RKO (cell line): ENCODE results near the gene LIMS3.
"Not testable (repeated sequence)": the region's sequence is repeated elsewhere in the genome, so short reads cannot be mapped to it uniquely, and the experiment has no call there.

ENCODE experiments used
- DNase-seq: peaks from one replicate; pipeline ENCODE4 v3.0.0-alpha.2; 2016; ENCODE audit warnings: low spot score

The LIMS3 gene, protein sequence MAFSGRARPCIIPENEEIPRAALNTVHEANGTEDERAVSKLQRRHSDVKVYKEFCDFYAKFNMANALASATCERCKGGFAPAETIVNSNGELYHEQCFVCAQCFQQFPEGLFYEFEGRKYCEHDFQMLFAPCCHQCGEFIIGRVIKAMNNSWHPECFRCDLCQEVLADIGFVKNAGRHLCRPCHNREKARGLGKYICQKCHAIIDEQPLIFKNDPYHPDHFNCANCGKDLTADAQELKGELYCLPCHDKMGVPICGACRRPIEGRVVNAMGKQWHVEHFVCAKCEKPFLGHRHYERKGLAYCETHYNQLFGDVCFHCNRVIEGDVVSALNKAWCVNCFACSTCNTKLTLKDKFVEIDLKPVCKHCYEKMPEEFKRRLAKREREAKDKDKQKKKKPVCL

DNA sequence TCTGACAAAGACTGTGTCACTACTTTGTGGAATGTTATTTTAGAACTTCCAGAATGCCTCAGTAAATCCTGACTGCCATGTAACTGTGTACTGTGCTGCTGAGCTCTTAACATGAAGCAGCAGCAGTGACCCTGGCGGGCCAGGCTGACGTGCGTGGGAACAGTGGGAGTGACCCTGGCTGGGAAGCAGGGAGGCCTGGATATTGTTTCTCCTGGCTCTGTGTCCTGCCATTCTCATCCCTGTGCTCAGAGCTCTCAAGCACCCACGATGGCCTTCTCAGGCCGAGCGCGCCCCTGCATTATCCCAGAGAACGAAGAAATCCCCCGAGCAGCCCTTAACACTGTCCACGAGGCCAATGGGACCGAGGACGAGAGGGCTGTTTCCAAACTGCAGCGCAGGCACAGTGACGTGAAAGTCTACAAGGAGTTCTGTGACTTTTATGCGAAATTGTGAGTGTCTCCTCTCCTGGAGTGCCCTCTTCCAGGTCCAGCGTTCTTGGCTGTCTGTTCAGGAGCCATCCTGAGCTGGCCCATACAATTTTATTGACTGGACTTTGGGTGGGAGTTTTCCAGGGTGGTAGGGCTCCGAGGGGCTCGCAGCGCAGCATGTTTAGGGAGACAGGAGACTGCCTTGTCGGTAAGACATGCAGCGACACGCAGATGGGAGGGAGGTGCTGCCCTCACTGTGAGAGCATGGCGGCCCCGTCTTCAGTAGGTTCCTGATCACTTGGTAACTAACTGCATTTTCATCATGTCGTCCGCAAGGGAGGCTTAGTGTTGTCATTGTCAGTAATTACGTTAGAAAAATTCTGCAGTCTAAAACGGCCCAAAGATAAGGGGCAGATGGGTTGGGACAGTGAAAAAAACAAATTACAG is at the start of gene LIMS3:
Gene LIMS3, plus strand, starts transcription at position 227 of the 875 bp plus-strand sequence. Its CDS starts 41 bp downstream, at position 268.
- DNase-seq: not testable (repeated sequence)

DNA sequence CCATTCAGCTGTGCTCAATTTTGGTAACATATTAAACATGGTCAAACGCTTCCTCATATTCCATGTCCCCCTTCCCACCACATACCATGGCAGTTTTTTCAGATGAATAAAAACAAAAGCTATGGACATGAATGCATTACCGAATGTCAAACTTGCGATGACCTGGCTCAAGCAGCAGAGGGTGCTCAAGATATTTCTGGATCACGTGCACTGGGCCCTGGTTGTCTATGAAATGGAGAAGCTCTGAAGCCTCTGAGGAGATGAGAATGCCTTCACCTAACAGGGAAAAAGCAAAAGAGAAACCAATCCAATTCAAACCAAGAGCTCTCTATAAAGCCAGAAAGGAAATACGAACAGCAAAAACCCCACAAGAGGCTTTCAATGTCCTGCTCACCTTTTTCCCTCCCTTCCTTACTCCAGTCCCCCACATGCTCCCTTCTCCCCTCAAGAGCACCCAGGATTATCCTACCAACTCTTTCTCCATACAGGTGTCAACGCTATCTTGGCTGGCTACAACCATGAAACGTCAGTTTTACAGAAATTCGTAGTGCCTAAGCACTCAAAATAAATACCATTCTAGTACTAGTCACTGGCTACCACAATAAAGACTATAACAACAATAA is 27.2 kb upstream of the LIMS3 start:
- not testable (repeated sequence) for DNase-seq

DNA sequence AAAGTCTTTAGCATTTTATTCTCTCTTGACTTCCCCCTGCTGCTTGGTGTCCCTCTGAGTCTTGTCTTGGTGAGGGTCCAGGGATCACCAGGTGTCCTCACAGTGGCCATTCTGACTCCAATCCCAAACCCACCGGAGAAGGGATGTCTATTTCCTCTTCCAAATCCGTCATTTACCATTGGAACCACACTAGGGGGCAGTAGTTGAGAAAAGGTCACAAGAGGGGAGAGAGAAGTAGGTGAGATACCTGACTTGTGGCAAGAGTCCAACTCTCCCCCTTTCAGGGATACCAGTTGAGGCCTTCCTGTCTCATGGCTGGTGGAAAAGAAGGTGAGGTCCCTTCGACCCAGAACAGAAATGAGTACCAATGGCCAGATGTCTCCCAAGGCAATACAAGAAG is 21.9 kb upstream of the LIMS3 start:
- not testable (repeated sequence) for DNase-seq

DNA sequence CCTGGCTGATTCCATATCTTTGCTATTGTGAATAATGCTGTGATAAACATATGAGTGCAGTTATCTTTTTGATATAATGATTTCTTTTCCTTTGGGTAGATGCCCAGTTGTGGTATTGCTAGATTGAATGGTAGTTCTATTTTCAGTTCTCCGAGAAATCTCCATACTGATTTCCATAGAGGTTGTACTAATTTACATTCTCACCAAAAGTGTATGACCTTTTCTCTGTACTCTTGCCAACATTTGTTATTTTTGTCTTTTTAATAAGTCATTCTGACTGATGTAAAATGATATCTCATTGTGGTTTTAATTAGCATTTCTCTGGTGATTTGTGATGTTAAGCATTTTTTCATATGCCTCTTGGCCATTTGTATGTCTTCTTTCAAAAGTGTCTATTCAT is 16.4 kb upstream of the LIMS3 start:
- not testable (repeated sequence) for DNase-seq

DNA sequence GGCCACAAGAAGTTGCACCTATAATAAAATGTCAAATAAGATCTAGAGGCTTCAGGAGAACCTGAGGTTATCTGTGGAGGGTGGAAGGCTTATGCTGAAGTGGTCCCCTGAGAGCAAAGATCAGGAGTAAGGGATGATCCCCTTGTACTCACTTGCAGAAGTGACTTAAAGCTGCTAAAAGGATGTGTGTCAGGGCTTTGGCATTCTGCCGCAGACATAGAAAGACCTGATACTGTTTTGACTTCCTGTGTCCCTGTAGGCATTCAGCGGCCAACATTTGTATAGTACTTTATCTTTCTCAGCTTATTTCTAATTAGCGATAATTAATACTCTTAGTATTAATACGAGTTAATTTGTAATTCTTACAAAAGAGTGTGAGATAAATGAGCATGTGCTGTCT is 10.1 kb upstream of the LIMS3 start:
- not testable (repeated sequence) for DNase-seq

DNA sequence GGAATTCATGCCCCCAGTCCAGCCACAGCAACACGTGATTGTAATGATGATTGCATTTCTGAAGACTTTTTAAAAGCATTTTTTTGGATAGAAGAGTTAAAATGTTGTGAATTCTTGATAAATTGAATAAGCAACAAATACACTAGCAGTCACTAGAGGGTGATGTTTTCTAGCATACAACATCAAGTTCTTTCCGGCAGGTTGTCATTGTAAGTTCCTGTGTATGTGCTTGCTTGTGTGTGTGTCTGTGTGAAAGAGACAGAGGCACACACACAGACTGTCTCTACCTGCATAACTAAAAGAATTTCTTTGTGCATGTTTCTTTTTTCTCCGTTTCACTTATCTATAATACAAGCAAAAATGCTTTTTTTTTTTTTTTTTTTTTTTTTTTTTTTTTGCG is 8.6 kb upstream of the LIMS3 start:
- DNase-seq: not testable (repeated sequence)

DNA sequence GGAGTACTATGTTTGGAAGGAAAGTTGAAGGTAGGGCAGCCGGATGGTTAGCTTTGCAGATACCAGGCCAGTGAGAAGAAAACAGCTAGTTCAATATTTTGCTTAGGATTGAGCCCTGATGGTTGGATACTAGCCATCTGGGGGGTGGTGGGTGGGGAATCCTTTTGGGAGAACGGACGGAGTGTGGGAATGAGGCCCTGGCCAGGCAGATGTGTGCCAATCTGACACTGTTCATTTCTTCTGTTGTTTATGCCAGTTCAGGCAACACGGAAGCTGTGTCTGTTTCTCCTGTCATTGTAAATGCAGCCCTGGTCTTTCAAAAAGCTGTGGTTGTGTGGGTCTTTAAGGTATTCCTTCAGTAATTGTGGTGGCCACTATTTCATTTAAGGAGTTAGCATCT is 7.5 kb upstream of the LIMS3 start:
- DNase-seq: not testable (repeated sequence)

DNA sequence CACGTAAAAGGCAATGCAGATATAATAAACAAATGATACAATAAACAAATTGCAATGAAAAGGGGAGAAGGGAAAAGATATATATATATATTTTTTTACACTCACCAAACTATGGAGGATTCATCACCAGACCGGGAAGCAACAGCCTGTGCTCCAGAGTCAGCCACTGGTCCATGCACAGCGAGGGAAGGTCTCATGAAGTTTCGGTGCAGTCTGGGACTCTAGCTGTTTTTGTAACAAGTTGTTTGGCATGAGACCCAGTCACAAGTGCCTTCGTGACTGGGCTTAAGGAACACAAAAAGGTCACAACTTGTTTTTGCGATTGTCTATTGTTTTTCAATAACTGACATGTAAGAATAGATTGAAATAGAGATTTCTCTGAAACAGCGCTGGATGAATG is 4.8 kb upstream of the LIMS3 start:
- not testable (repeated sequence) for DNase-seq

DNA sequence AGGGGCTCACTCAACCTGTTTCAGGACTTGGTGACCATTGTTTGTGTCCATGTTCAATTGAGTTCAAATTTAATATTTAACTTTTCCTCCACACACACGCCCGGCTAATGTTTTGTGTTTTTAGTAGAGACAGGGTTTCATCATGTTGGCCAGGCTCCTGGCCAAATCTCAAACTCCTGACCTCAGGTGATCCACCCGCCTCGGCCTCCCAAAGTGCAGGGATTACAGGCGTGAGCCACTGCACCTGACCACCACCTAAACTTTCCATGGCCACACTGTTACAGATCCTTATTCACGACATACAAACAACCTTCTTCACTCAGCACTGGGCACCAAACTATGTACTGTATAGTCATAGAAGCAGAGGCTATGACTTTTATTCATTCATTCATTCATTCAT is 4.3 kb upstream of the LIMS3 start:
- DNase-seq: not testable (repeated sequence)

DNA sequence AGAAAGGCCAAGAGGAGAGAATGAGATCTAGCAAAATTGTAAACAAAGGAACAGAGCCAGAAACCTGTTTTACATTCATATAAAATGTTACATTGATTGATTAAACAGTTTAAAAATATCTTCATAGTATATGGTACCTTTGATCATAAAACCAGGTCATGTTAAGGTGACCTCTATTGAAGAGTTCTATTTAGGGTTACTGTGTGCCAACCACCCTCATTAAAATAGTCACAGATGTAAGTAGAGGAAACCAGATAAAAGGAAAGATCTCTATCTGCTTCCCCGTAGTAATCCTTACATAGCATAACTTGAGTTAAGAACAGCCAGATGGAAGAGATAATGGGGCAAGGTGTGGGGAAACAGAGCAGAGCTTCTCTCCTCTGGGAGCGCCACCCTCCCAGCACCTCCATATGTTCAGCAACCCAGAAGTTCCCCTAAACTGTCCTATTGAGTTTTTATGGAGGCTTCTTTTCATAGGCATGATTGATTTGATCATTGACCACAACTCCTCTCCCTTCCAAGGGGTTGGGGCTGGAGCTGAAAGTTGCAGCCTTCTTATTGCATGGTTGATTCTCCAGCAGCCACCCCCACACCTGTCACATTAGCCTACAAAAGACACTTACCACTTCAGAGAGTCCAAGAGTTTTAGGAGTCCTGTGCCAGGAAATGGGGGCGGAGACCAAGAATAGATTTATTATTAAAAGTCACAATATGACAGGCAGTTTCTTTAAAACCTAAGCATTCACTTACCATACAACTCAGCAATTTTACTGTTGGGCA is 3.2 kb upstream of the LIMS3 start:
- DNase-seq: not testable (repeated sequence)

DNA sequence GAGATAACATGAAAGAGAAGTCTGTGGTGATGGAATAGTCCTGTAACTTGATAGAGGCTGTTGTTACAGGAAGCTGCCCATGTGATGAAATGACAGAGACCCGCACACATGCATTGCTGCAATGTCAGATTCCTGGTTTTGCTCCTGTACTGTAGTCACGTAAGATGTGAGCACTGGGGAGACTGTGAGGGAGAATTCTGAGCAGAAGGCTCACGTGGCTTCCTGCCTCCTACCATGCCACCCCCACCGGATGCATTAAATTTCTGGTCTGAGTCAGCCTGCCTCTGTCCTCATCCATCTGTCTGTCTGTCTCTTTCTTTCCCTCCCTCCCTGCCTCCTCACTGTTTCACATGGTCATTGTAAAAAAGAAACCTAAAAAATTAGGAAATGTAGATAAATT is 2.3 kb upstream of the LIMS3 start:
- not testable (repeated sequence) for DNase-seq

DNA sequence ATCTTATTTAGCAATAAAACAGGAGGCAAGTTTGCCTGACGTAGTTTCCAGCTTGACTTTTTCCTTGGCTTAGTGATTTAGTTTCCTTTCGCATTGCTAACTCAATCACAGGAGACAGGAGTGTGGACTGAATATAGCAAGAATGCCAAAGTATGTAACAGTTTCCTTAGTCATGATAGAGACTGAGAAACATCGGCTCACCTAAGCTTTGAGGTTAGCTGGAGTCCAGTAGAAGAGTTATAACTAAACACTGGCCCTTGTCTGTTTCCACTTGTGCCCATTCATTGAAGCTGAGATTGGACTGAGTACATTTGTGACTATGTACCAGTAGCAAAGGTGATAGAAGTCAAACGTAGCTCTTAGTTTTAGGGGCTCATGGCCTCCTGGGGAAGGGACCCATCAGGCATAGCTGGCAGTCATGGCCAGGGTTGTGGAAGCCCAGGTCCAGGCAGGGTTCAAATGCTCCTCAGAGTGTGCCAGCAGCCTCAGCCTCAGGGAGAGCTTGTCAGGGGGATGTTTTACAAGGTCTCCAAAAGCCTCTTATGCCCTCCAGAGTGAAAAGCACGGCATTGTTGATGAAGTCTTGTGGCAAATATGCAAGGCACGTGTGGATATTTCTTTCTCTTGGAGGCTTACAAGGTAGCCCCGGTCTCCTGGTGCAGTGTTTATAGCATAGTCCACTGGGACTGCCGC is 573 bp upstream of the LIMS3 start:
- DNase-seq: not testable (repeated sequence)

DNA sequence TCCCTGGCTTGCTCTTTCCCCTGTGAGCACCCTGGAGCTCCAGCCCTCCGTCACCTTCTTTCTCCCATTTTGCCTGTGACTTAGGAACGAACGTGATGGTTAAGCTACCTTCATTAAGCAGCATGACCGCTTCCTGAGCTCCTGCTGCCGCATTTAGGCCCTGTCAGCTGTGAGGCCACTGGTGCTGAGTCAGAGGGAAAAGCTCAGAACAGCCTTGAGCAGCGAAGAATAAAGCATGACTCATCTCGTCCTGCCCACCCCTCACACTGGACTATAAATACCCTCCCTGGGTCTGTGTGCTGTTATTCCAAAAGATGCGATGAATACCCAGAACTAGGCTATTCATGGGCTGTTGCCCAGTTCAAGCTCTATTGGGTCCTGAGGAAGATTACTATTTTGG is 7.3 kb downstream of the LIMS3 start:
- not testable (repeated sequence) for DNase-seq

DNA sequence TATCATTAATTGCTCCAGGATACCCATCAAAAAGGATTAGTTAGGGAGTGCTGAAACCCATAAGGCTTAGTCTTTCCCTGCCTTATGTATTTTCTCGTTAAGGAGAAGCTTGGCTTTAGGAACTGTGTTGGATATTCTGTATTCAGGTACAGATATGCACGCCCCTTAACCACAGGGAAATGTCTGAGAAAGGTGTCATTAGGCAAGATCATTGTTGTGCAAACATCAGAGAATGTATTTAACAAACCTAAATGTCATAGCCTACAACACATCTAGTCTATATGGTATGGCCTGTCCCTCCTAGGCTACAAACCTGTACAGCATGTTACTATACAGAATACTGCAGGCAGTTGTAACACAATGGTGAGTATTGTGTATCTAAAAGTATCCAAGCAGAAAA is 10.1 kb downstream of the LIMS3 start:
- DNase-seq: not testable (repeated sequence)

DNA sequence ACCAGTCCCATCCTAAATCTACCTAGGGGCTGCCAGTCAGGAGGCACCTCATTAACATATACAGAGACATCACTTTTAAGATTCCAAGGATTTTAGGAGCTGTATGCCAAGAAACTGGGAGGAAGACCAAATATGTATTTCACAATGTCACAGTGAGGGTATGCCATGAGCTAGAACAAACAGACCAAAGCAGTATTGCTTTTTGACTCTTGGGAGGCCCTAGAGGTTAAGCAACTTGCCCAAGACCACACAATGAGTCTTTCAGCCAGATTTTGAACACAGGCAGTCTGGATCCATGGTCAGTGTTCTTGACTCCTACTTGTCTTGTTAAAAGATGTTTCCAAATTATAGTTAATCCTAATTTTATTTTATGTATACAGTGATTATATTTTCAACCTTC is 12.3 kb downstream of the LIMS3 start:
- DNase-seq: not testable (repeated sequence)

DNA sequence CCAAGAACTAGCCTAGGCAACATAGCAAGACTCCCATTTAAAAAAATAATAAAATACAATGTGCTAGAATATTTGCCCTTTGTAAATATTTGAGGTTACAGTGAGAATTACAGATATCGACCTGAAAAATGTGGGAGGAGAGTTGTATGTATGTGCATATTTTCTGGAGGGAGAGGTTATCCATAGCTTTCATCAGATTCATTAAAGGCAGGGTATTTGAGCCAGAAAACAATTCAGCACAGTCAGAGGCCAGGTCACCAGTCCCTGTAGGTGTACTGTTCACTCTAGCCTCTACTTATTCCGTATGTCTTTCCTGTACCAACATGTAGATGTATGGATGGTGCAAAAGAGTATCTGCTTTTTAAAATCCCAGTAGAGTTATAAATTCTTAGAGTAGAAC is 15.4 kb downstream of the LIMS3 start:
- DNase-seq: not testable (repeated sequence)

DNA sequence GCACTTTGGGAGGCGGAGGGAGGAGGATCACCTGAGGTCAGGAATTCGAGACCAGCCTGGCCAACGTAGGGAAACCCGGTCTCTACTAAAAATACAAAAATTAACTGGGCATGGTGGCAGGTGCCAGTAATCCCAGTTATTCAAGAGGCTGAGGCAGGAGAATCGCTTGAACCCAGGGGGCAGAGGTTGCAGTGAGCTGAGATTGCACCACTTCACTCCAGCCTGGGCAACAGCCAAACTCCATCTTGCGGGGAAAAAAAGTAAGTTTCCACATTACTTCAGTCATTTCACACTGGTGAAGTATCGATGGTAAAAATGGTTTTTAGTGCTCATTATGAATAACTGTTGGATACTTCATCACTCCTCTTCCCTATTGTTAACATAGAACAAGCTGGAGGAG is 16.1 kb downstream of the LIMS3 start:
- not testable (repeated sequence) for DNase-seq

DNA sequence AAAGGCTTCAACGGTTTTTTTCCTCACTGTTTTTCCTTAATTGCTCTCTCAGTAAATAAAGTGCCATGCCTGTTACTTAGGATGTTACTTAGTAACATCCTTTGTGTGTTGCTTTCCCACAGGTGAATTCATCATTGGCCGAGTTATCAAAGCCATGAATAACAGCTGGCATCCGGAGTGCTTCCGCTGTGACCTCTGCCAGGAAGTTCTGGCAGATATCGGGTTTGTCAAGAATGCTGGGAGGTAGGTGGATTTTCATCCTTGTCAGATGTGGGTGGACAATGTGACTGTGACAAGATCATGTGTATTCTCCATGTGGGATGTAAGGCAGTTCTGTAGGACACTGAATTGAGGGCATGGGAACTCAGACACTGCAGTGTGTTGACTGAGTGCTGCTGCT is 17.3 kb downstream of the LIMS3 start:
- not testable (repeated sequence) for DNase-seq

DNA sequence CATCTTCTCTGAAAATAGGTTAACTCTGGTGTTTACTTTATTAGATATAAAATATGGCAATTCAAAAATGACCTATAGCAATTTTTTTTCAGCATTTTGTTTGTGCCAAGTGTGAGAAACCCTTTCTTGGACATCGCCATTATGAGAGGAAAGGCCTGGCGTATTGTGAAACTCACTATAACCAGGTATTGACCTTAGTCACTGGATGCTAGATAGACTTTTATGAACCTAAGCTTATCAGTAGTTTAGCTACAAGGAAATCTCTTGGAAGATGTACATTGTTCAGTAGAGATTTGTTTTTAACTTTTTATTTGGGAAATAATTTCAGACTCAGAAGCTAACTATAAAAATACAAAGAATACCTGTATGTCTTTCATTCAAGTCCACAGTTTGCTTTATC is 21.7 kb downstream of the LIMS3 start:
- not testable (repeated sequence) for DNase-seq

DNA sequence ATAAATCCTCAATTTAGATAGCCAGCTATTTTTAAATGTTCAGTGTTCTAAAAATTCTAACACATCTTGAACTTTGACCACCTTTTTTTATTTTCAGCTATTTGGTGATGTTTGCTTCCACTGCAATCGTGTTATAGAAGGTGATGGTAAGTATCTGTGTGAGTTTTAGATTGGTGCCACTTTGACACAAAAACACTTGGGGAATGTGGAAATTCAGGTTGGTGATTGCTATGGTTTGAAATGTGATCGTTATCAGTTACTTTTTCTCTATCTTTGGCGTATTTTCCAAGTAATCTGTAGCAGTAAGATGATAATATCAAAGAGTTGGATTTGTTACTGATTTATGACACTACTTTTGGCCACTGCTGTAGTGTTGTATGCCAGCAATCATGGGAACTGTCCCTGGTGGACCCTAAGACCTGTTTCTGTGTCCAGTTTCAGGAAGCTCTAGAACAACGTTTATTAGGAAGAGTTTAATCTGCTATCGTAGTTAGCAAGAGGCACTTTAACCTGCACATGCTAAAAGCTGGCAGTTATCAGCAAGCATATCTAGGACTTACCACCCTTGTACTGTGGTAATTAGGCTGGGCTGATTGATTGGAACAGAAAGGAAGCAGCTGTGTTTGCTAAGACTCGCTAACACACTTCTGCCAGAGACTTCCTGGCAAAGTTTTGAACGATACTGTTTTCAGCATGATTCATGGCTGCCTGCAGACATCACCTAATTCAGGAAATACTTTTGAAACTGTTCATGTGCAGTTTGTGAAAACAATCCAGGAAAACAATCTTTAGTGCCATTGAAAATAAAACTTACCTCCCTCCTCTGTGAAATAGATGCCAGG is 23.3 kb downstream of the LIMS3 start:
- DNase-seq: not testable (repeated sequence)
